PC-9 (cell line): Measurements from ENCODE around the gene PGC. TPM values are rescaled to one million over a fixed set of nuclear protein-coding genes. Genes with fewer than 3 reads are reported as not detected.

Experiments
- BruUV-seq: library from RNA; stranded (reverse); fragments of 400-500 nt; replicated peaks from 2 replicates; lab custom pipeline; 2021; lab: Mats Ljungman, UMichigan
- CTCF ChIA-PET: fragments of 300-600 bp; sonication (Branson Sonifier 250); formaldehyde crosslinking; loops from one replicate; lab custom pipeline; 2022; ENCODE audit warnings: antibody characterized with exemption; lab: Charles Lee
- POLR2A ChIA-PET: fragments of 300-600 bp; sonication (Branson Sonifier 250); formaldehyde crosslinking; loops from one replicate; lab custom pipeline; 2022; ENCODE audit warnings: antibody characterized with exemption; ENCODE audit not compliant: unreplicated experiment; lab: Charles Lee
- DNase-seq, 2 experiments: peaks; one replicate each; pipeline versions ENCODE4 v3.0.0 to v3.0.0-alpha.2; 2015 to 2022; ENCODE audit warnings: mixed read lengths in 1 of 2
- H2AFZ ChIP-seq: fragments of 200-600 bp; sonication (generic); 2 replicates; pipeline ENCODE4 v1.8.1; 2017; ENCODE audit warnings: antibody characterized with exemption
- H3F3A ChIP-seq: fragments of 200-600 bp; sonication (generic); 2 replicates; pipeline ENCODE4 v1.8.1; 2017; ENCODE audit warnings: antibody characterized with exemption, mild to moderate bottlenecking, low read depth; ENCODE audit not compliant: insufficient read depth
- H3K27ac ChIP-seq: fragments of 200-600 bp; sonication (generic); 2 replicates; pipeline ENCODE4 v1.6.1; 2016; ENCODE audit warnings: mixed run types
- H3K27me3 ChIP-seq: fragments of 200-600 bp; sonication (generic); 2 replicates; pipeline ENCODE4 v1.6.1; 2016; ENCODE audit warnings: low read depth, mixed run types; ENCODE audit not compliant: insufficient read depth
- H3K36me3 ChIP-seq: fragments of 200-600 bp; sonication (generic); 2 replicates; pipeline ENCODE4 v1.6.1; 2016; ENCODE audit warnings: low read depth, mixed run types
- H3K4me1 ChIP-seq: fragments of 200-600 bp; sonication (generic); replicated peaks from 2 replicates; pipeline ENCODE4 v1.6.1; 2016; ENCODE audit warnings: mixed run types; ENCODE audit not compliant: insufficient read depth
- H3K4me2 ChIP-seq: fragments of 200-600 bp; sonication (generic); 2 replicates; pipeline ENCODE4 v1.6.1; 2017; ENCODE audit warnings: mixed run types
- H3K4me3 ChIP-seq: fragments of 200-600 bp; sonication (generic); 2 replicates; pipeline ENCODE4 v1.6.1; 2016; ENCODE audit warnings: mixed run types
- H3K79me2 ChIP-seq: fragments of 200-600 bp; sonication (generic); 2 replicates; pipeline ENCODE4 v1.6.1; 2017; ENCODE audit warnings: low read depth, mixed run types
- H3K9me2 ChIP-seq: fragments of 200-600 bp; sonication (generic); 2 replicates; pipeline ENCODE4 v1.8.1; 2017; ENCODE audit warnings: mild to moderate bottlenecking; ENCODE audit not compliant: insufficient read depth
- H3K9me3 ChIP-seq: fragments of 200-600 bp; sonication (generic); 2 replicates; pipeline ENCODE4 v1.8.1; 2016; ENCODE audit warnings: low read depth; ENCODE audit not compliant: insufficient read depth
- H4K20me1 ChIP-seq: fragments of 200-600 bp; sonication (generic); 2 replicates; pipeline ENCODE4 v1.8.1; 2017; ENCODE audit not compliant: insufficient read depth
- EZH2 ChIP-seq: fragments of 200-600 bp; sonication (generic); IDR thresholded peaks from 2 replicates; pipeline ENCODE4 v1.8.0; 2017; ENCODE audit warnings: antibody characterized with exemption, low read depth
- intact Hi-C: fragments of 100-400 bp; cut with micrococcal nuclease; formaldehyde crosslinking; loops from one replicate; pipeline ENCODE4 v1.10.0; 2022; ENCODE audit not compliant: unreplicated experiment
- total RNA-seq: library from RNA; stranded (reverse); gene quantifications from 2 replicates; pipeline ENCODE4 v1.2.3, GENCODE V29; 2021
- TF ChIP-seq, protein P1 (sequence below): fragments of 200-600 bp; sonication (generic); conservative IDR thresholded peaks from 2 replicates; pipeline ENCODE4 v1.6.1; 2017; ENCODE audit warnings: mixed run types, antibody characterized with exemption, mild to moderate bottlenecking, moderate library complexity

PGC gene
- total RNA-seq, 1 experiment from 2014 or later = not detected

- H3K4me2 ChIP-seq = no peak overlapping the region
- no peaks in the 10 kb centered on the region for H3F3A ChIP-seq
- intact Hi-C loops = no loop called here
- H3K79me2 ChIP-seq = no peaks in the 10 kb centered on the region
- H4K20me1 ChIP-seq = no peaks in the 10 kb centered on the region
- H3K27me3 ChIP-seq = no peaks in the 10 kb centered on the region
- no peak overlapping the region for H2AFZ ChIP-seq
- no peaks in the 10 kb centered on the region for H3K9me2 ChIP-seq
- no peak for DNase-seq
- ChIA-PET POLR2A (interaction anchor here (0.6 kb wide), 1 partner anchor 92 kb away, joined by 5 read pairs; no protein-coding TSS in a partner anchor), CTCF (interaction anchor here (1.4 kb wide), 1 partner anchor 89 kb away, joined by 3 read pairs; no protein-coding TSS in a partner anchor)
- H3K9me3 ChIP-seq = no peaks in the 10 kb centered on the region
- H3K4me1 ChIP-seq = peaks cover 29% of the 10 kb centered on the region
- BruUV-seq = no TSS peak
- no peaks in the 10 kb centered on the region for H3K36me3 ChIP-seq
- TF ChIP-seq EZH2 = no peak
- TF ChIP-seq, protein P1, sequence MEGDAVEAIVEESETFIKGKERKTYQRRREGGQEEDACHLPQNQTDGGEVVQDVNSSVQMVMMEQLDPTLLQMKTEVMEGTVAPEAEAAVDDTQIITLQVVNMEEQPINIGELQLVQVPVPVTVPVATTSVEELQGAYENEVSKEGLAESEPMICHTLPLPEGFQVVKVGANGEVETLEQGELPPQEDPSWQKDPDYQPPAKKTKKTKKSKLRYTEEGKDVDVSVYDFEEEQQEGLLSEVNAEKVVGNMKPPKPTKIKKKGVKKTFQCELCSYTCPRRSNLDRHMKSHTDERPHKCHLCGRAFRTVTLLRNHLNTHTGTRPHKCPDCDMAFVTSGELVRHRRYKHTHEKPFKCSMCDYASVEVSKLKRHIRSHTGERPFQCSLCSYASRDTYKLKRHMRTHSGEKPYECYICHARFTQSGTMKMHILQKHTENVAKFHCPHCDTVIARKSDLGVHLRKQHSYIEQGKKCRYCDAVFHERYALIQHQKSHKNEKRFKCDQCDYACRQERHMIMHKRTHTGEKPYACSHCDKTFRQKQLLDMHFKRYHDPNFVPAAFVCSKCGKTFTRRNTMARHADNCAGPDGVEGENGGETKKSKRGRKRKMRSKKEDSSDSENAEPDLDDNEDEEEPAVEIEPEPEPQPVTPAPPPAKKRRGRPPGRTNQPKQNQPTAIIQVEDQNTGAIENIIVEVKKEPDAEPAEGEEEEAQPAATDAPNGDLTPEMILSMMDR = no peak
- no peak overlapping the region for H3K4me3 ChIP-seq
- H3K27ac ChIP-seq = no peak overlapping the region
Observed at GRCh38 chr6:41692080-41692675, 55.0 kb downstream of the PGC start.

- Histone ChIP-seq H3K9me2 (no peaks in the 10 kb centered on the region), H3K9me3 (no peaks in the 10 kb centered on the region), H3K36me3 (no peaks in the 10 kb centered on the region), H2AFZ (no peak overlapping the region), H3K4me2 (no peak overlapping the region), H3F3A (no peaks in the 10 kb centered on the region), H4K20me1 (no peaks in the 10 kb centered on the region), H3K79me2 (no peaks in the 10 kb centered on the region), H3K4me1 (peaks cover 30% of the 10 kb centered on the region), H3K4me3 (no peak overlapping the region), H3K27me3 (no peaks in the 10 kb centered on the region), H3K27ac (no peak overlapping the region)
- POLR2A ChIA-PET = interaction anchor here (0.6 kb wide), 2 partner anchors 43 to 93 kb away, joined by 3 to 5 read pairs; no protein-coding TSS in a partner anchor
- CTCF ChIA-PET = interaction anchor here (1.4 kb wide), 1 partner anchor 89 kb away, joined by 3 read pairs; no protein-coding TSS in a partner anchor
- intact Hi-C loops = no loop called here
- BruUV-seq = no TSS peak
- DNase-seq = no peak
- TF ChIP-seq, protein P1 = no peak
- TF ChIP-seq EZH2 = no peak
Observed at GRCh38 chr6:41691426-41692079, 55.6 kb downstream of the PGC start.

DNA sequence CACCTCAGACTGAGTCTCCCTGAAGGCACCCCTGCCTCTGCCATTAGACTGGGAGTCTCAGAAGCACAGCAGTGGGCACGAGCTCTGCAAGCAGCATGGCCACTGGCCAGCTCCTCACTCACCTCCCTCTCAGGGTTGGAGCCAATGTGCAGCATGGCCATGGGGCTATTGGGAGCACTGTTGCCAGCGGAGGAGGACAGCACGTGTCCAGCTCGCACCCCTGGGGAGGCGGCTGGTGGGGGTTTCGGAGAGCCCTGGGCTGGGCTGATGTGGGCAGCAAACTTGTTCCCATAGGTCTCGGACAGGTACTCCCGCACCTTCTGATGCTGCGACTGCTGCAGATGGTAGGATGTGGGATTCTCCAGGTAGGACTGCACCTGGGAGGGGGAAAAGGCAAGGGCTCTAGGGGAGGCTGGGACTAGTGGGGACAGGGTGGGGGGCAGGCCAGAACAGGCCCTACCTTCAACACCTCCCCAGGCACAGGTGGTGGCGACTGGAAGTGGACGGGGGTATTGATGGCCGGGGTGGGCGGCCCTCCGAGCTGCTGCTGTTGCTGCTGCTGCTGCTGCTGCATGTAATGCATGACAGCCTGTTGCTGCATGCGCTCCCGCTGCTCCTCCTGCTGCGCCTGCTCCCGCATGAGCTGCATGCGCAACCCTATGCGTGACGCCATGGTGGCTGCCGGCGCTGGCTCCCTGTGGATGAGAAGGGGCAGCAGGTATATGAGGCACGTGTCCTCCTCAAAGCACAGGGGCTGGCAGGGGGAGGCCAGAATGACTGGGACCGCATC, 56.5 kb downstream of the PGC start:
- no peak for DNase-seq
- no peak overlapping the region for H3K27ac ChIP-seq
- H3K79me2 ChIP-seq = no peaks in the 10 kb centered on the region
- no peaks in the 10 kb centered on the region for H3K9me3 ChIP-seq
- no peaks in the 10 kb centered on the region for H3F3A ChIP-seq
- no peaks in the 10 kb centered on the region for H3K36me3 ChIP-seq
- H3K4me3 ChIP-seq = no peak overlapping the region
- POLR2A ChIA-PET = interaction anchor here (0.6 kb wide), 1 partner anchor 44 kb away, joined by 3 read pairs; no protein-coding TSS in a partner anchor
- H3K9me2 ChIP-seq = no peaks in the 10 kb centered on the region
- no peak overlapping the region for H3K4me2 ChIP-seq
- no peaks in the 10 kb centered on the region for H4K20me1 ChIP-seq
- CTCF ChIA-PET = interaction anchor here (0.6 to 1.4 kb wide), 2 partner anchors 88 to 230 kb away, joined by 3 to 4 read pairs; no protein-coding TSS in a partner anchor
- TF ChIP-seq EZH2 = no peak
- TF ChIP-seq, protein P1 = no peak
- no TSS peak for BruUV-seq
- H2AFZ ChIP-seq = no peak overlapping the region
- no peaks in the 10 kb centered on the region for H3K27me3 ChIP-seq
- peaks cover 30% of the 10 kb centered on the region for H3K4me1 ChIP-seq
- intact Hi-C loops = no loop called here
